ENCODE measurements around the gene SEMA5B. TPM values are rescaled to one million over a fixed set of nuclear protein-coding genes. Genes with fewer than 3 reads are reported as not detected.

The SEMA5B gene
- total RNA-seq, 1 donor from 2014 or later, result 1.0 TPM

GRCh38 chr3:122929188-122930062 is 98.1 kb downstream of the SEMA5B start:
- ATAC-seq (no peak), DNase-seq (ENCODE audit: low spot score) (no peak)

GRCh38 chr3:122928396-122929187 is 99.0 kb downstream of the SEMA5B start:
- no peak for DNase-seq (ENCODE audit: low spot score)
- ATAC-seq, result no peak

GRCh38 chr3:122927726-122928125 is 99.8 kb downstream of the SEMA5B start:
- DNase-seq (ENCODE audit: low spot score) (no peak), ATAC-seq (no peak)

- no peak for ATAC-seq
Observed at GRCh38 chr3:122926811-122927210, 100.8 kb downstream of the SEMA5B start.

GRCh38 chr3:122926322-122926721 is 101.2 kb downstream of the SEMA5B start:
- ATAC-seq, result no peak
- DNase-seq (ENCODE audit: low spot score), result no peak

More at GRCh38 chr3:122926811-122927210, 100.8 kb downstream of the SEMA5B start:
- no peak for DNase-seq (ENCODE audit: low spot score)

- DNase-seq (ENCODE audit: low spot score) (no peak), ATAC-seq (no peak)
Observed at GRCh38 chr3:122925756-122926155, 101.8 kb downstream of the SEMA5B start.

GRCh38 chr3:122924056-122924455 is 103.5 kb downstream of the SEMA5B start:
- DNase-seq (ENCODE audit: low spot score) (no peak), ATAC-seq (no peak)

- ATAC-seq (no peak), DNase-seq (ENCODE audit: low spot score) (no peak)
Observed at GRCh38 chr3:122923611-122924010, 104.0 kb downstream of the SEMA5B start.

- no peak for DNase-seq (ENCODE audit: low spot score)
- ATAC-seq, result peak; percentile 37
Observed at GRCh38 chr3:122921791-122922651, 105.5 kb downstream of the SEMA5B start.

- no peak for ATAC-seq
- DNase-seq (ENCODE audit: low spot score), result no peak
Observed at GRCh38 chr3:122920986-122921385, 106.6 kb downstream of the SEMA5B start.

GRCh38 chr3:122919291-122919610 is 108.3 kb downstream of the SEMA5B start:
- ATAC-seq, result no peak
- DNase-seq (ENCODE audit: low spot score), result no peak

- DNase-seq (ENCODE audit: low spot score) (no peak), ATAC-seq (no peak)
Observed at GRCh38 chr3:122918576-122919290, 108.8 kb downstream of the SEMA5B start.

GRCh38 chr3:122917412-122917811 is 110.2 kb downstream of the SEMA5B start:
- ATAC-seq (no peak), DNase-seq (ENCODE audit: low spot score) (no peak)

GRCh38 chr3:122916580-122916979 is 111.0 kb downstream of the SEMA5B start:
- no peak for ATAC-seq
- no peak for DNase-seq (ENCODE audit: low spot score)

- DNase-seq (ENCODE audit: low spot score) (no peak), ATAC-seq (no peak)
Observed at GRCh38 chr3:122916084-122916483, 111.5 kb downstream of the SEMA5B start.

- ATAC-seq (no peak), DNase-seq (ENCODE audit: low spot score) (no peak)
Observed at GRCh38 chr3:122915300-122916055, 112.1 kb downstream of the SEMA5B start.

GRCh38 chr3:122913539-122914100 is 113.9 kb downstream of the SEMA5B start:
- DNase-seq (ENCODE audit: low spot score) (no peak), ATAC-seq (no peak)

GRCh38 chr3:122912772-122913538 is 114.6 kb downstream of the SEMA5B start:
- ATAC-seq, result no peak
- DNase-seq (ENCODE audit: low spot score), result no peak

- DNase-seq (ENCODE audit: low spot score), result no peak
- ATAC-seq, result no peak
Observed at GRCh38 chr3:122911901-122912300, 115.7 kb downstream of the SEMA5B start.

Data from left lobe of liver (tissue), 2 donors.